Subcutaneous preadipocyte (primary cell): ENCODE measurements around the gene RAI2. TPM values are rescaled to one million over a fixed set of nuclear protein-coding genes. Genes with fewer than 3 reads are reported as not detected.

Source experiments
- total RNA-seq: library from RNA; depleted of rRNA; stranded (reverse); fragments of >200 nt; gene quantifications from 2 replicates; pipeline ENCODE4 v1.2.3, GENCODE V29; 2012

RAI2 gene
- 0.78 and 1.1 TPM in 2 replicates for total RNA-seq

GRCh38 chrX:17860811-17861488 lies at the start of gene RAI2:
TSS of gene RAI2 (minus strand) at chrX:17861298. CDS start at chrX:17802010, 59,288 bp downstream.

Other genes with a start within 250 kb of the RAI2 start
- 11.4 and 14.3 TPM in 2 replicates for gene SCML1, start 123.8 kb downstream of the RAI2 start, total RNA-seq